Nucleus accumbens (tissue), 56 donors: ENCODE measurements around the gene UBE2E3.
"Not testable (repeated sequence)": the region's sequence is repeated elsewhere in the genome, so short reads cannot be mapped to it uniquely, and the experiment has no call there.

ENCODE experiments used
- DNase-seq, 56 donors: peaks; one replicate each; lab custom pipeline; 2025; lab: John Stamatoyannopoulos, UW

UBE2E3 gene

DNA sequence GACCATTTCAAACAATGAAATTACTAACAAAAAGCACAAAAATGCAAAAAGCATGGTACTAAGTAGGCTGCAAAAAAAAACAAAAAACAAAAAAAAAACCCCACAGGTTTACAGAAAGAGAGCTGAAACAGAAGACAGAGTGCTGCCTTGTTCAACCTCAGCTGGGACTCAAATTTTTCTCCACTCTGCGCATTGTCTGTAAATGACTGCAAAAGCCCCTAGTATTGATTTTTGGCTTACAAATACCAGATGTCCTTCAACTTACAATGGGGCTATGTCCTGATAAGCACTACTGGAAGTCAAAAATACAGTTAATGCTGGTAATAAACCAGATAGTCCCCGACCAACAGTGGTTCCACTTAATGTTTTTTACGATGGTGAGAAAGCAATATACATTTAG lies 42.2 kb downstream of the UBE2E3 start:
- no peak for DNase-seq

DNA sequence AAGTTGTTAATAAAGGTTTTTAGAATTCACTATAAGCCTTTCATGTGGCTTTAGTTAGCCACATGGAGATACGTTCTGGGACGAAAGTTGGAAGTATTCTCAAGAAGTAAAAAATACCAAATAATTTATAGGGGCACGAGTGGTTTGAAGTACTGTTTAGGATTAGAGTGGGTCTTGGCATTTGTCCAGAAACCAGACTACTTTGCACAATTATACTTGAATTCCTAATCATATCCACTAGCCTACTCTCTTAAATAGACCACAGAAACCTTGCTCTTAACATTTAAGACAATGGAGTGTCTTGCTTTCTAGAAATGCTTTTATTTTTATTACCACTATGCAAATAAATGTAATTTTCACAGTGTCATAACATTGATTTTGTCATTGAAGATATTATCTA lies 44.6 kb downstream of the UBE2E3 start:
- no peak for DNase-seq

DNA sequence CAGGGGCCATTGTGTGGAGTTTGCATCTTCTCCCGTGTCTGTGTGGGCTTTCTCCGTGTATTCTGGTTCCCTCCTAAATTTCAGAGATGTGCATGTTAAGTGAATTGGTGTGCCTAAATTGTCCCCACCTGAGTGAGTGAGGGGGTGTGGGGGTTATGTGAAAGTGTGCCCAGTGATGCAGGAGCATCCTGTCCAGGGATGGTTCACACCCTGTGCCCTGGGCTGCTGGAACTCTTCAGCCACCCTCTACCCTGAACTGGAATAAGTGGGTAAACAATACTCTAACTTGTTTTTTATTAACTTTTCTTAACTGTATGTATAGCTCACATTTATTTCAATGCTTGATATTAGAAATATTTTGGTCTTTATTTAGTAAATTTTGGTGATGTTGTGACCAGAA lies 56.0 kb downstream of the UBE2E3 start:
- DNase-seq = no peak

DNA sequence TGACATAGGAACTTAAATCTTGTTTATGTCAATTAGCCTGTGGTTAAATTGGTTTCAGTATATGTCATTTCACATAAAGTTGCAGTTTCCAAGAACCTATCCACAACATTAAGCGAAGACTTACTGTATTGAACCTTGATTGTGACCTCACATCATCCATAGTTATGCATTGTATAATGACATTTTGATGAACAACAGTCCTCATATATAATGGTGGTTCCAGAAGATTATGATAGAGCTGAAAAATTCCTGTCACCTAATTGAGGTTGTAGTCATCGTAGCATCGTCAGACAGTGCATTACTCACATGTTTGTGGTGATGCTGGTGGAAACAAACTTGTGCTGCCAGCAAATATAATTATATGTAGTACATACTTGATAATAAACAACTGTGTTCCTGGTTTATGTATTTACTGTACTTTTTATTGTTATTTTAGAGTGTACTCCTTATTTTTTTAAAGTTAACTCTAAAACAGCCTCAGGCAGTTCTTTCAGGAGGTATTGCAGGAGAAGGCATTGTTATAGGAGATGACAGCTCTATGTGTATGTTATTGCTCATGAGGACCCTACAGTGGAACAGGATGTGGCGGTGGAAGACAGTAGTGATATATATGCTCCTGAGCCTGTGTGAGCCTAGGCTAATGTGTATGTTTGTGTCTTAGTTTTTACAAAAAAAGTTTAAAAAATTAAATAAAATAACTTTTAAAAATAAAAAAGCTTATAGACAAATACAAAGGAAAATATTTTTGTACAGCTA lies 56.6 kb downstream of the UBE2E3 start:
- DNase-seq = no peak

DNA sequence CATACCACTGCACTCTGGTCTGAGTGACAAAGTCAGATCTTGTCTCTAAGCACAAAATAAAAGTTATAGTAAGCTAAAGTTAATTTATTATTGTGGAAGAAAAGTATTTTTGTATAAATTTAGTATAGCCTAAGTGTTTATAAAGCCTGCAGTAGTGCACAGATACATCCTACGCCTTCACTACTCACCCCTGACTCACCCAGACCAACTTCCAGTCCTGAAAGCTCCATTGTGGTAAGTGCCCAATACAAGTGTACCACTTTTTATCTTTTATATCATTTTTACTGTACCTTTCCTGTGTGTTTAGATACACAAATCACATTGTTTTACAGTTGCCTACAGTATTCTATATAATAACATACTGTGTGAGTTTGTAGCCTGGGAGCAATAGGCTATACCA lies 57.5 kb downstream of the UBE2E3 start:
- DNase-seq = no peak

DNA sequence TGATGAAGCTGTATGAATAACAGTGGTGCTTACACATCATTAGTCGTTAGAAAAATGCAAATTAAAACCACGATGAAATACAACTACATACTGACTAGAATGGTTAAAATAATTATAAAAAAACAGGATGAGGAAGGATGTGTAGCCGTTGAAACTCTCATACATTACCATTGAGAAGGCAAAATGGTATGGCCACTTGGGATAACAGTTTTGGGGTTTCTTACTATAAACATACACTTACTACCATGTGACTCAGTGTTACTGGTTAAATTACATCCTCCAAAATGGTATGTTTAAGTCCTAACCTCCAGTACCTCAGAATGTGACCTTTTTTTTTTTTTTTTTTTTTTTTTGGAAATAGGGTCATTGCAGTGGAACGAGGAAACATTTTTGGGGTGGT lies 58.4 kb downstream of the UBE2E3 start:
- DNase-seq = no peak

DNA sequence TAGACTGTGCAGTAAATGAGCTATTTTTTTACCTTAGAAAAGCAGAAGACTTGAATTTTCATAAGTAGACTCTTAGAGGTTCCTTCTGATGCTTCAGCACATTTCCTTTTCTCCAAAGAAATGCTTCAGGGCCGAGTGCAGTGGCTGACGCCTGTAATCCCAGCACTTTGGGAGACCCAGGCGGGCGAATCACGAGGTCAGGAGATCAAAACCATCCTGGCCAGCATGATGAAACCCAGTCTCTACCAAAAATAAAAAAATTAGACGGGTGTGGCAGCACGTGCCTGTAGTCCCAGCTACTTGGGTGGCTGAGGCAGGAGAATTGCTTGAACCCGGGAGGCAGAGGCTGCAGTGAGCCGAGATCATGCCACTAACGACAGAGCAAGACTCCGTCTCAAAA lies 60.4 kb downstream of the UBE2E3 start:
- DNase-seq = not testable (repeated sequence)

DNA sequence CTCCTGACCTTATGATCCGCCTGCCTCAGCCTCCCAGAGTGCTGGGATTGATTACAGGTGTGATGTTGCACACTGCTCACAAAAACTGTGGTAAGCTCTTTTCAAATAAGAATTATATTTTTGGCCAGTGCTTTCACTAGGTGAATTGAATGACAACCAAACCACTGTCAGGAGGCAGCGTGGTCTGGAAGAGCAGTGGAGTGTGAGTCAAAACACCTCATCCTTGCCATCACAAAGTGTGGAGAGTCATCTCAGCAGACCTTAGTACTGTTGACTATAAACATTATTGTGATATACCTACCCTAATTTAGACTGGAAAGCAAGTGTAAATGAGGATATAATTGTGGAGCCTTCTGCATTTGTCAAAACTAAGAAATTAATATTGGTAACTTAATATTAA lies 61.3 kb downstream of the UBE2E3 start:
- DNase-seq = no peak

DNA sequence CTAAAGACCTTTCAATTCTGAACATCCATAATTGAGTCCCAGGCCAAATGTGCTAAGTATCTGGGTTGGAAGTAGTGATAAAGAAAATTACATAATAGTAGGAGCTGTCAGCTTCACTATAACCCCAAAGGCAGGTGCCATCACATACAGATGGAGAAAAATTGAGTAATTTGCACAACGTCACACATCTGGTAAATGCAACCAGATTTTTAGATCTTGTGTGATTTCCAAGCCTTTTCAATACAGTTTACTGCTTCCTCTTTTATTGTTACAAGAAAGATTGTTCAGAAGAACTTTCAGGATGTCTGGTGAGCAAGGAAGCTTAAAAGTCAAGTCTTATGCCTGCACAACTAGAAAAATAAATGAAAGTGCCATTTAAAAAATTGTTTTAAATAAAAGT lies 62.3 kb downstream of the UBE2E3 start:
- DNase-seq = no peak

DNA sequence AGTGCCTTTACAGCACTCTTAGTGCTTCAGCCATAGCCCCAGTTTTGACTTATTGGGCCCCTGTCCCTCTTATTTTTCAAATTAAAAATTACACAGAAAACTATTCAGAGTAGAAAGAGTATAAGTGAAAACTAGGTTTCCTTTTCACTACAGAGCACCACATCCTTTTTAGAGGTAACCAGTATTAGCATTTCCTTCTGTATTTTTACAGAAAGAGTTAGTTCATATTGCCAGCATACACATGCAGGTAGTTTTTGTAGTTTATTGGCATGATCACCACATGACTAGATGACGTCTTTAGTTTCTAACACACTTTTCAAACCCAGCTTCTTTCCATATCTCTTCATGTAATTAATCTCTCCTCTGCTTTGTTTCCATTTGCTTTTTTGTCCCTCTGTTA lies 66.4 kb downstream of the UBE2E3 start:
- no peak for DNase-seq

DNA sequence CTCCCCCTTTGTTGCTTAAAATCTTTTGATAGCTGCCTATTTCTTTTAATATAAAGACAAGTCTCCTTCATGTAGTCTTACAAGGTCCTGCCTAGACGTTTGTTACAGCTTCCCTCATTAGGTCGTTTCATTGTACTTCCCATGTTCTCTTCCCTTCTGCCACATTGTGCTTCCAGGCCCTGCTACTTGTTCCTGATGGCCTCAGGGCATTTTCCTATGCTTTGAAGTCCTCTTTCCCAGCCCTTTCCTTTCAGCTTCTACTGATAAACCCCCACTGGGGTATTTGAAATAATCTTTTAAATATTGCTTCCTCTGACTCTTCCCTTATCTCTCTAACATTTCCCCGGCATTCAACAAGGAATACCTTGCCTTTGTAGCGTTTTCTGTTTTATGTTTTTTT lies 67.4 kb downstream of the UBE2E3 start:
- DNase-seq = no peak

DNA sequence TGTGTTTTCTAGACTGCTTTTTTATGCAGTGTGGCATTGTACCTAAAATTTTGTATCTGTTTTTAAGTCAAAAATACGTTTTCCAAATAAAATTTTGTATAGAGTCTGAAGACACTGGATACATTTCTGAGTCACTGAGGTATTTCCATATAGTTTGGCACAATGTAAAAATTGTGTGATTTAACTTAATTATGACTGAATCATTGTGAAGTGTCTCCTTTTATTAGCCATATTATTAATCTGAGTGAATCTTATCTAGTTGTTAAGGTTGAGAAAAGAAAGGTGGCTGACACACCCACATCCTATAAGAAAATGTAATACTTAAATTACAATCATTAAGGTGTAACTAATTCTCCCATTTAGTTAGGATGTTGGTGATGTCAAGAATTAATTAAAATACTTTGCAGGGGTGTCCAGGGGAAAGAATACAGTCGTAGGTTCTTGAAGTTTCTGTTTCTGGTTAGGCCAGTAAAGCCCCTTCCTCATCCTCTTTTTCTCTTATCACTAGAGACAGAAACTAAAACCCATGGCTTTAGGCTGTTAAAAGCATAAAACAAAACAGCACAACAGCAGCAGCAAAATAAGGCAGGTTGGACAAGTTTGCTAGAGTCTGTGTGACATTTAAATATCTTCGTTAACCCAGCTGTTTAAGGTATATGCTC lies 71.6 kb downstream of the UBE2E3 start:
- no peak for DNase-seq

DNA sequence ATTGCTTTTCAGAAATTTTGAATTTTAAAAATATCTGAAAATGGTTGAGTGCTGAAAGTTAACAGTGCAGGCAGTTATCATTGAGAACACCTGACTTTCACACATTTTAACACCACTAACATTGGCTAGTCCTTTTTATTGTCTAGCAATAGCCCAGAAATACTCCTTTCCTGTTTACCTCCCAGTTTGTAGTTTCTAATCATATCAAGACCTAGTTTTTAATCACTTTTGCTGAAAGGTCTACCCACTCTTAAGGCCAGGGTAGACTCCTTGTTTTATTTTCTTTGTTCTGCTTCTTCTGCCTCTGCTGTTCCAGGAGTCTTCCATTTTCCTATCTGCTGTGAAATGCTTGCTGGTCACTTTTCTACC lies 72.1 kb downstream of the UBE2E3 start:
- DNase-seq = no peak

DNA sequence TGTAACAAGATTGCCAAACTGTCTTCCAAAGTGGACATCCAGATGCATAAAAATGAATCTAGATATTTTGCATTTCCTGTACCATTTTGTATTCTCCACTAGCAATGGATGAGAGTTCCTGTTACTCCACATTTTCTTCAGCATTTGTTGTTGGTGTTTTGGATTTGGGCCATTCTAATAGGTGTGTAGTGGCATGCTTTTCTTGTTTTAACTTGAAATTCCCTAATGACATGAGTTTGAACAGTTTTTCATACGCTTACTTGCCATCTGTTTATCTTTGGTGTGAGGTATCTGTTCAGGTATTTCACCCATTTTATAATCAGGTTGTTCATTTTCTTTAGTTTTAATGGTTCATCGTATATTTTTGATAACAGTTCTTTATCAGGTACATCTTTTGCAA lies 73.9 kb downstream of the UBE2E3 start:
- no peak for DNase-seq

DNA sequence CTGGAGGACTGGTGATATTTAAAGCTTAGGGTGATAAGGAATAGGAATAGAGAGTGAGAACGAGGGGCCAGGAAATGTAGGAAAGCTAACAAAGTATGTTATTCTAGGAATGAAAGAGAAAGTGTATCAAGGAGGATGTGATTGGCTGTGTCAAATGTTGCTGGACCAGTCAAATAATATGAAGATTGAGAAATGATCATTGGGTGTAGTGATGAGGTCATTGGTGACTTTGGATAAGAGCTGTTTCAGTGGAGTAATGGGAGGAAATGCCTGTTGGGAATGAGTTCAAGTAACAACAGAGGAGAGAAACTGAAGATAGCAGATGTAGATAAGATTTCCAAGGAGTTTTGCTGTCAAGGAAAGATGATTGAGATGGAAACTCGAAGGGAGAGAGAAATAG lies 74.4 kb downstream of the UBE2E3 start:
- DNase-seq = no peak

DNA sequence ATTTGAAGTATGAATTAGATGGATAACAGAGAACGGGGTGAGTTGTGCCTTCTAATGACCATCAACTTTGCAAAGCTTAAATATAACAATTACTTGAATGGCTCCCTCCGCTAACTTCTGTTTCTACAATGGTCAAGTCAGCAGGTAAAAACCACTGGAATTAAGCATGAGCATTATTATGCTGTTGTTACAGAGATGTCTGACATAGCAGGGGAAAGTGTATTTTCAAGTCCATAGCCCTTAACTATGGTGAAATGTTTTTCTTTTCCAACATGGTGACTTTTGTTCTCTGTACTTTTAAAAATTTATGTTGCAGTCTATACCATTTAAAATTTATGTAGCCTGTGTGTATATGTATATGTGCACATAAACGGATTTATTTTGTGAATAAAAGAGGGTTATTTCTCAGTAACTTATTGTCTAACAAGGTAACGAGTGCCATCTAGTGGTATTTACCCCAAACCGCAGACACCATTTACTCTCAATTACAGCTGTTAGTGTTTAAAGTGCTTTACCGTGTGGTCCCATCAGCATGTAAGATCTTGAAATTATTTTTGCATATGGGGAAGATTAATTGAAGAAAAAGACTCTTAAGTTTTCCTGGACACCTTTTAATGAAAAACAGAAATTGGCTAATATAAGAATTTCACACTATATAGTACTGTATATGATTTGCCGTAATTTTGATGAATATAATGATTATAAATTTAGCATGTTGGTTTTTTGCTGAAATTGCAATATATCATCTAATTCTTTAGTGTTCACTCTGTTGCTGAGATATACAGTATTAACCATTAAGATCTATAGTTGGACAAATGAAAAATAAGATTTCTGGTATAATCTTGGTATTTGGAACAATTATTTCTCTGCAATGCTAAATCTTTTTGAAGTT lies 78.2 kb downstream of the UBE2E3 start:
- DNase-seq = no peak

DNA sequence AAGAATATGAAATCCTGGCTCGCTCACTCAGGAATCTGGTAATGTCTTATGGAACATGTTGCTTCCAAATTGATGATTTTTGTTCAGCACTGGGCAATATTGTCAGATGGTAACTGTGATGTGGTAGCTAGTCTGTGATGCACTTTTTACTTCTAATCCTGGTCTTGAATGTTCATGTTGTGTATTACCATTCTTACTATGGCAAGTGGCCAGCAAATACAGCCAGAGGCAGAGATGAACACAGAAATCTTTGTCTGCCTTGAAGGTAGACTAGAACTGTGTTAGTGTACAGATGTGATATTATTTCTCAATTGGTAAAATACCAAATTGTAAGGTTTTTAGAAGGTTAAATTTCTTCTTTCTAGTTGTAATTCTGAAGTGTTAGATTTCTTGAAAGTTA lies 83.3 kb downstream of the UBE2E3 start:
- DNase-seq = peak in 1 of 56 donors; percentile 0

DNA sequence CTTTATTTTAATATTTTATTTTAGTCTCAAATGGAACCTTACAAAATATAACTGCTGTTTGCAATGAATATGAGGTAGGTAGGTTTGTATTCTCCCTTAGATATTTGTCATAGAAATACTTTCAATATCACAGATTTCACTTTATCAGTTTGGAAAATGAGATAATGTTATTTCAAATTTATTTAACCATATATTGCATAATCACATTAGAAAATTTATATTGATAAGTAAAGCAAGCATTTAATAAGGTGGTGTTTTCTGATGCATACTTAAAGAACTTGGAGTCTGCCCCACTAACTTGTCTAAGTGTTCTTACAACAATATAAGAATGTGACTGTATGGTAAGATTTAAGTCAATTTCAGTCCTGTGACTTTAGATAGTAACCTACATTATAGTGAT lies 85.1 kb downstream of the UBE2E3 start:
- no peak for DNase-seq

DNA sequence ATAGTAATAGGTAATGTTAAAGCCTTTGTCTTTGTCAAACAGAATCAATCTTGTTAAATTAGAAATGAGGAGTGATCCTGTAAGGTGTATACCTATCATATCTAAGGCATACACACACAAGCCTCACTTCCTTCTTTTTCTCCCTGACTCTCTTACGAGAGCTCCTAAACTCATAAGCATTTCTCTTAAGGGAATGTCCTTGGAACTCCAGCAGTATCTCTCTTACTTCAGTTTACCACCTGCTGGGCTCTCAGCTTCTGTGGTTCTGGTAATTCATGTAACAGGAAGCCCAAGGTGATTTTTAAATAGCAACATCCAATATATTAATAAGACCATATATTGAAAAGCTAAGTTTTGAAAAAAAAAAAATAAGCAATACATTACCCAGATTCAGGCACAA lies 85.9 kb downstream of the UBE2E3 start:
- DNase-seq = no peak

DNA sequence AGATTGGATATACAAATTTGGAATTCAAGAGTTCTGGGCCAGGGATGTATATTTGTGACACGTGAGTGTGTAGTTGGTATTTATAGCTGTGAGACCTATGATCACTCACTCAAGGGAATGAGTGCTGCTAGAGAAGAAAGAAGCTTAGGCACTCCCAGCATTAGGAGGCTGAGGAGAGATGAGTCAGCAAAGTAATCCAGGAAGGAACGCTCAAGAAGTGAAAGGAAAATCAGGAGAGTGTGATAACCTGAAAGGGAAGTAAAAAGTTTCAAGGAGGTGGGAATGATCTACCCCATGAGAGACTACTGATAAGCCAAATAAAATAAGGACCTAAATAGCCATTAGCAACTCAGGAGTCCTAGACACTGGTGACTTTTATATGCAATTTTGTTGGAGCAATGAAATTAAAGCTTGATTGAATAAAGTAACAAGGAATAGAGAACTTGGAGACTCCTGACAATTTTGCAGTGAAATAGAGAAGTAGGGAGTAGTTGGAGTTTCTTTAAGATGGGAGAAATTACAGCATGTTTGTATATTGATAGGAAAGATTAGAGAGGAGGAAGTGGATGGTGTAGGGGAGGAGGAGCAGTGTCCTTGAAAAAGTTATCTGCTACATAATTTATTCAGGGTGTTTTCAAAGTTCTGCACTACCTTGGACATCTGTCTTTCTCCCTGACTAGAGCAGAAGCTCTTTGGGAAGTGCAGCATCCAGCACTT lies 89.9 kb downstream of the UBE2E3 start:
- DNase-seq = no peak

DNA sequence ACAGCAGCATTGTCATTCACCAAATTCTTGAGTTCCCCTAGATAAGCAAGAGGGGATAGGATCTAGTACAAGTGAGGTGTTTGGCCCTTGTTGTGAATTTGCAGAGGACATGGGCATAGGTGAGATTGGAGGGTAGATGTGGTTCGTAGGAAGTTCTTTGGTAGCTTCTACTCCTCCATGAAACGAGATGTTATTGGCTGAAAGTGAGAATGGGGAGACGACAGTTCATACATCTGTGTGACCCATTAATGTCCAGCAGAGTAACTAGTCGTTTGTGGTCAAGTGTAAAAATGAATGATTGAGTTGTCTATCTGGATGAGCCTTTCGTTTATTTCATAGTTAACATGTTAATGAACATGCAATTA lies 90.4 kb downstream of the UBE2E3 start:
- DNase-seq = no peak
